B cell (primary cell): ENCODE results near the gene COTL1. TPM values are rescaled to one million over a fixed set of nuclear protein-coding genes. Genes with fewer than 3 reads are reported as not detected.
"Not testable (repeated sequence)": the region's sequence is repeated elsewhere in the genome, so short reads cannot be mapped to it uniquely, and the experiment has no call there.

Source experiments
- ATAC-seq: fragments of 200-7000 bp; cut with Tn5 transposase; one replicate; pipeline ENCODE4 v1.10.0; 2021; ENCODE audit warnings: low read depth, mild to moderate bottlenecking, moderate number of reproducible peaks, moderate library complexity
- CTCF ChIA-PET: fragments of 350-600 bp; sonication (Branson Sonifier 250); formaldehyde crosslinking; loops from one replicate; lab custom pipeline; 2021; ENCODE audit warnings: antibody characterized with exemption, inconsistent platforms; lab: Charles Lee
- POLR2A ChIA-PET: fragments of 350-600 bp; sonication (Branson Sonifier 250); formaldehyde crosslinking; loops from one replicate; lab custom pipeline; 2021; ENCODE audit warnings: antibody characterized with exemption; lab: Charles Lee
- DNase-seq: peaks from one replicate; pipeline ENCODE4 v3.0.0; 2013
- H2AFZ ChIP-seq: 2 replicates; pipeline ENCODE4 v1.6.1; 2012; ENCODE audit warnings: mild to moderate bottlenecking, low read depth, low read length; ENCODE audit not compliant: insufficient read depth, poor library complexity, severe bottlenecking
- H3K27ac ChIP-seq, 2 donors: 1 replicate in 1 of 2; 2 replicates in 1 of 2; pipeline ENCODE4 v1.5.1; 2012 to 2013; ENCODE audit warnings: low read length in 2 of 2, mild to moderate bottlenecking in 2 of 2, moderate library complexity in 1 of 2
- H3K27me3 ChIP-seq, 4 experiments: fragments of 200-600 bp in 1 of 4; sonication (generic) in 1 of 4; replicated peaks in 1 of 4; 1 replicate in 2 of 4; 2 replicates in 2 of 4; pipeline versions ENCODE4 v1.6.1 to v1.7.0; 2013 to 2016; ENCODE audit warnings: low read length in 3 of 4, mild to moderate bottlenecking in 2 of 4, mixed read lengths in 1 of 4, moderate library complexity in 1 of 4; ENCODE audit not compliant: insufficient read depth in 4 of 4, control insufficient read depth in 3 of 4; ENCODE audit errors: control extremely low read depth in 1 of 4
- H3K36me3 ChIP-seq, 2 experiments: replicated peaks in 1 of 2; 1 replicate in 1 of 2; 2 replicates in 1 of 2; pipeline versions ENCODE4 v1.6.1 to v1.7.1; 2013; ENCODE audit warnings: low read length in 1 of 2; ENCODE audit not compliant: insufficient read depth in 2 of 2, control insufficient read depth in 1 of 2; ENCODE audit errors: control extremely low read depth in 1 of 2, extremely low read depth in 1 of 2
- H3K4me1 ChIP-seq, 2 donors: fragments of 200-600 bp in 1 of 2; sonication (generic) in 1 of 2; 1 replicate in 1 of 2; 2 replicates in 1 of 2; pipeline versions ENCODE4 v1.5.1 to v1.6.1; 2013 to 2017; ENCODE audit warnings: low read length in 2 of 2; ENCODE audit not compliant: control insufficient read depth in 2 of 2, insufficient read depth in 2 of 2
- H3K4me2 ChIP-seq: replicated peaks from 2 replicates; pipeline ENCODE3; 2012; ENCODE audit warnings: mild to moderate bottlenecking, low read depth, low read length; ENCODE audit not compliant: poor library complexity, severe bottlenecking
- H3K4me3 ChIP-seq, 5 experiments: fragments of 200-600 bp in 1 of 5; sonication (generic) in 1 of 5; 1 replicate in 3 of 5; 2 replicates in 2 of 5; pipeline versions ENCODE4 v1.5.1 to v1.7.0; 2011 to 2016; ENCODE audit warnings: low read length in 4 of 5, mild to moderate bottlenecking in 4 of 5, low read depth in 2 of 5, control low read depth in 1 of 5, moderate library complexity in 1 of 5; ENCODE audit not compliant: insufficient read depth in 1 of 5; ENCODE audit errors: control extremely low read depth in 1 of 5, extremely low read depth in 1 of 5
- H3K79me2 ChIP-seq: fragments of 200-600 bp; sonication (generic); one replicate; pipeline ENCODE4 v1.6.0; 2016; ENCODE audit warnings: low read length; ENCODE audit not compliant: control insufficient read depth, insufficient read depth
- H3K9ac ChIP-seq: fragments of 200-600 bp; sonication (generic); 2 replicates; pipeline ENCODE4 v1.6.1; 2017; ENCODE audit warnings: mild to moderate bottlenecking, low read length, moderate library complexity
- H3K9me3 ChIP-seq, 3 donors: one replicate each; pipeline versions ENCODE4 v1.6.1 to v1.7.1; 2013; ENCODE audit warnings: low read length in 2 of 3; ENCODE audit not compliant: control insufficient read depth in 2 of 3, insufficient read depth in 1 of 3; ENCODE audit errors: control extremely low read depth in 1 of 3
- H4K20me1 ChIP-seq: 2 replicates; pipeline ENCODE4 v1.6.0; 2012; ENCODE audit warnings: mild to moderate bottlenecking, low read length; ENCODE audit not compliant: insufficient read depth, control insufficient read depth, poor library complexity, severe bottlenecking
- H3K27ac Mint-ChIP-seq: one replicate; pipeline ENCODE4 v1.8.0; 2021; ENCODE audit warnings: mixed read lengths
- H3K27me3 Mint-ChIP-seq: one replicate; pipeline ENCODE4 v1.8.0; 2021; ENCODE audit warnings: mixed read lengths
- H3K4me1 Mint-ChIP-seq: one replicate; pipeline ENCODE4 v1.8.0; 2021; ENCODE audit warnings: mixed read lengths
- H3K4me3 Mint-ChIP-seq: one replicate; pipeline ENCODE4 v1.8.0; 2021; ENCODE audit warnings: mixed read lengths
- H3K9me3 Mint-ChIP-seq: one replicate; pipeline ENCODE4 v1.8.0; 2022; ENCODE audit warnings: mixed read lengths; ENCODE audit not compliant: insufficient read depth
- EZH2 ChIP-seq: IDR thresholded peaks from 2 replicates; pipeline ENCODE4 v1.6.1; 2012; ENCODE audit warnings: borderline replicate concordance, low read depth, mild to moderate bottlenecking, moderate library complexity, low read length; ENCODE audit not compliant: insufficient read depth, poor library complexity, severe bottlenecking
- WGBS: methylation state at CpG from one replicate; pipeline ENCODE4 v1.1.5; 2013; ENCODE audit warnings: missing lambda C conversion rate; ENCODE audit not compliant: insufficient coverage; 5-methylcytosine and 5-hydroxymethylcytosine counted together
- intact Hi-C: fragments of 100-400 bp; cut with micrococcal nuclease; formaldehyde crosslinking; loops from one replicate; pipeline ENCODE4 v1.10.0; 2022
- polyA plus RNA-seq: library from polyadenylated mRNA; depleted of rRNA; stranded (reverse); fragments of >200 nt; gene quantifications from 2 replicates; pipeline ENCODE4 v1.2.3, GENCODE V29; 2012
- total RNA-seq, 2 donors: library from RNA; stranded (reverse); fragments of 120-200 nt in 1 of 2; gene quantifications; 1 replicate in 1 of 2; 2 replicates in 1 of 2; pipeline versions ENCODE4 v1.2.3 to v1.2.4, GENCODE V29; 2013 to 2022
- TF ChIP-seq, protein P1 (sequence below): fragments of 200-600 bp; IDR thresholded peaks from one replicate; pipeline ENCODE4 v1.8.0; 2022; ENCODE audit warnings: antibody characterized with exemption, mild to moderate bottlenecking

The COTL1 gene
- total and polyA plus RNA-seq, 2 donors (not counting 1 experiment from before 2014, with no cell fraction given) = 158 to 264 TPM

DNA sequence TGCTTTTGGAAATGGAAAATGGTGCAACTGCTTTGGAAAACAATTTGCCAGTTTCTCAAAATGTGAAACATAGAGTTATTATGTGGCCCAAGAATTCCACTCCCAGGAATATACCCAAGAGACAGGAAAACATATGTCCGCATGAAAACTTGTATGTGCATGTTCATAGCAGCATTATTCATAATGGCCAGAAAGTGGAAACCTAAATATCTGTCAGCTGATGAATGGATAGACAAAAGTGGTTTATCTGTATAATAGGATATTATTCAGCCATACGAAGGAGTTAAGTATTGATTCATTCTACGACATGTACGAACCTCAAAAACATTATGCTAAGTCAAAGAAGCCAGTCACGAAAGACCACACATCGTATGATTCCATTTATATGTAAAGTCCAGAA lies 7.7 kb upstream of the COTL1 start:
- ATAC-seq = no peak
- POLR2A ChIA-PET = no interaction called here
- no peaks in the 10 kb centered on the region for H3K27me3 ChIP-seq
- H3K9me3 Mint-ChIP-seq = no peaks in the 10 kb centered on the region
- no peaks in the 10 kb centered on the region for H3K79me2 ChIP-seq
- no peak overlapping the region for H2AFZ ChIP-seq
- H3K4me2 ChIP-seq = no peak overlapping the region
- TF ChIP-seq EZH2 = no peak
- TF ChIP-seq, protein P1, sequence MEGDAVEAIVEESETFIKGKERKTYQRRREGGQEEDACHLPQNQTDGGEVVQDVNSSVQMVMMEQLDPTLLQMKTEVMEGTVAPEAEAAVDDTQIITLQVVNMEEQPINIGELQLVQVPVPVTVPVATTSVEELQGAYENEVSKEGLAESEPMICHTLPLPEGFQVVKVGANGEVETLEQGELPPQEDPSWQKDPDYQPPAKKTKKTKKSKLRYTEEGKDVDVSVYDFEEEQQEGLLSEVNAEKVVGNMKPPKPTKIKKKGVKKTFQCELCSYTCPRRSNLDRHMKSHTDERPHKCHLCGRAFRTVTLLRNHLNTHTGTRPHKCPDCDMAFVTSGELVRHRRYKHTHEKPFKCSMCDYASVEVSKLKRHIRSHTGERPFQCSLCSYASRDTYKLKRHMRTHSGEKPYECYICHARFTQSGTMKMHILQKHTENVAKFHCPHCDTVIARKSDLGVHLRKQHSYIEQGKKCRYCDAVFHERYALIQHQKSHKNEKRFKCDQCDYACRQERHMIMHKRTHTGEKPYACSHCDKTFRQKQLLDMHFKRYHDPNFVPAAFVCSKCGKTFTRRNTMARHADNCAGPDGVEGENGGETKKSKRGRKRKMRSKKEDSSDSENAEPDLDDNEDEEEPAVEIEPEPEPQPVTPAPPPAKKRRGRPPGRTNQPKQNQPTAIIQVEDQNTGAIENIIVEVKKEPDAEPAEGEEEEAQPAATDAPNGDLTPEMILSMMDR = no peak
- H3K9me3 ChIP-seq = no peaks in the 10 kb centered on the region
- H3K4me1 Mint-ChIP-seq = peaks cover 29% of the 10 kb centered on the region
- 100% methylated on average over 4 of the region's 6 CpGs for WGBS
- intact Hi-C loops = no loop called here
- H3K9ac ChIP-seq = no peak overlapping the region
- no peaks in the 10 kb centered on the region for H4K20me1 ChIP-seq
- H3K4me3 ChIP-seq = no peak overlapping the region
- H3K4me1 ChIP-seq = peaks cover 13 to 27% of the 10 kb centered on the region in 2 donors
- CTCF ChIA-PET = interaction anchor here (1.2 to 17.8 kb wide), 5 partner anchors 37 to 119 kb away, joined by 4 to 536 read pairs (median 6); no protein-coding TSS in a partner anchor
- H3K27me3 Mint-ChIP-seq = no peaks in the 10 kb centered on the region
- no peak overlapping the region for H3K27ac ChIP-seq
- DNase-seq = no peak
- no peaks in the 10 kb centered on the region for H3K36me3 ChIP-seq
- H3K4me3 Mint-ChIP-seq = no peak overlapping the region
- H3K27ac Mint-ChIP-seq = no peak overlapping the region

DNA sequence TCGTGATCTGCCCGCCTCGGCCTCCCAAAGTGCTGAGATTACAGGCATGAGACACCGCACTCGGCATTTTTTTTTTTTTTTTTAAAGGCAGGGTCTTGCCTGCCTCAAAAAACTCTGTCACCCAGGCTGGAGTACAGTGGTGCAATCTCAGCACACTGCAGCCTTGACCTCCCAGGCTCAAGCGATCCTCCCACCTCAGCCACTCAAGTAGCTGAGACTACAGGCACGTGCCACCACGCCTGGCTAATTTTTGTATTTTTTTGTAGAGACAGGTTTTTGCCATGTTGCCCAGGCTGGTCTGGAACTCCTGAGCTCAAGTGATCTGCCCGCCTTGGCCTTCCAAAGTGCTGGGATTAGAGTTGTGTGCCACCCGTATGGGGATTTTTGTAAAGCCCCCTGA lies 3.0 kb upstream of the COTL1 start:
- peaks cover 26 to 38% of the 10 kb centered on the region in 2 donors for H3K4me1 ChIP-seq
- CTCF ChIA-PET = interaction anchor here (0.7 to 29.5 kb wide), 27 partner anchors 10 to 332 kb away, joined by 3 to 536 read pairs (median 17); partner anchors contain the start of gene MEAK7
- H3K36me3 ChIP-seq, intact Hi-C loops, H3K9ac ChIP-seq, H3K27me3 Mint-ChIP-seq, H3K27ac ChIP-seq, H3K4me3 Mint-ChIP-seq, H3K9me3 Mint-ChIP-seq, H3K4me2 ChIP-seq, H3K9me3 ChIP-seq, ATAC-seq, H3K4me3 ChIP-seq, DNase-seq, H3K27me3 ChIP-seq, H2AFZ ChIP-seq: not testable (repeated sequence)
- H3K79me2 ChIP-seq = peaks cover 24% of the 10 kb centered on the region
- Mint-ChIP-seq H3K27ac (peak overlapping the region; percentile 69), H3K4me1 (peaks cover 43% of the 10 kb centered on the region)
- 94% methylated on average over 7 of the region's 10 CpGs for WGBS
- peaks cover 11% of the 10 kb centered on the region for H4K20me1 ChIP-seq
- POLR2A ChIA-PET = interaction anchor here (0.7 to 0.9 kb wide), 5 partner anchors 35 to 198 kb away, joined by 3 to 5 read pairs (median 3); no protein-coding TSS in a partner anchor
